Hepatocyte (in vitro differentiated cells): Measurements from ENCODE around the gene CYLD. TPM values are rescaled to one million over a fixed set of nuclear protein-coding genes. Genes with fewer than 3 reads are reported as not detected.

Experiments used
- DNase-seq: peaks from one replicate; pipeline ENCODE4 v3.0.0-alpha.2; 2016; ENCODE audit warnings: low spot score
- H2AFZ ChIP-seq: fragments of 200-600 bp; sonication (generic); 2 replicates; pipeline ENCODE4 v1.6.0; 2016; ENCODE audit warnings: antibody characterized with exemption, mild to moderate bottlenecking
- H3K27ac ChIP-seq: fragments of 200-600 bp; sonication (generic); 2 replicates; pipeline ENCODE4 v1.5.1; 2016; ENCODE audit warnings: mild to moderate bottlenecking
- H3K27me3 ChIP-seq: fragments of 200-600 bp; sonication (generic); 2 replicates; pipeline ENCODE4 v1.6.1; 2016
- H3K36me3 ChIP-seq: fragments of 200-600 bp; sonication (generic); replicated peaks from 2 replicates; pipeline ENCODE4 v1.5.1; 2016; ENCODE audit warnings: low read depth; ENCODE audit not compliant: insufficient read depth
- H3K4me1 ChIP-seq: fragments of 200-600 bp; sonication (generic); 2 replicates; pipeline ENCODE4 v1.5.1; 2016; ENCODE audit warnings: mild to moderate bottlenecking, moderate library complexity; ENCODE audit not compliant: insufficient read depth
- H3K4me2 ChIP-seq: fragments of 200-600 bp; sonication (generic); 2 replicates; pipeline ENCODE4 v1.6.0; 2016
- H3K4me3 ChIP-seq: fragments of 200-600 bp; sonication (generic); 2 replicates; pipeline ENCODE4 v1.5.1; 2016; ENCODE audit warnings: mild to moderate bottlenecking
- H3K79me2 ChIP-seq: fragments of 200-600 bp; sonication (generic); 2 replicates; pipeline ENCODE4 v1.6.0; 2017; ENCODE audit warnings: mild to moderate bottlenecking
- H3K9me2 ChIP-seq: fragments of 200-600 bp; sonication (generic); replicated peaks from 2 replicates; pipeline ENCODE4 v1.6.0; 2017; ENCODE audit warnings: mild to moderate bottlenecking; ENCODE audit not compliant: insufficient read depth
- H3K9me3 ChIP-seq: fragments of 200-600 bp; sonication (generic); 2 replicates; pipeline ENCODE4 v1.5.1; 2016; ENCODE audit warnings: low read depth, mild to moderate bottlenecking
- H4K20me1 ChIP-seq: fragments of 200-600 bp; sonication (generic); 2 replicates; pipeline ENCODE4 v1.6.0; 2016; ENCODE audit warnings: mild to moderate bottlenecking; ENCODE audit not compliant: insufficient read depth, poor library complexity, severe bottlenecking
- EZH2 ChIP-seq: fragments of 200-600 bp; sonication (generic); IDR thresholded peaks from 2 replicates; pipeline ENCODE4 v1.6.1; 2016; ENCODE audit warnings: antibody characterized with exemption, mild to moderate bottlenecking, borderline replicate concordance
- EZH2phosphoT487 ChIP-seq: fragments of 200-600 bp; sonication (generic); IDR thresholded peaks from one replicate; pipeline ENCODE4 v1.6.1; 2018; ENCODE audit warnings: antibody characterized with exemption, mild to moderate bottlenecking, low read depth, moderate library complexity; ENCODE audit not compliant: unreplicated experiment, severe bottlenecking
- WGBS: methylation state at CpG from one replicate; pipeline ENCODE4 v1.1.6; 2016; ENCODE audit warnings: low lambda C conversion rate; ENCODE audit errors: missing lambda C conversion rate; 5-methylcytosine and 5-hydroxymethylcytosine counted together
- polyA plus RNA-seq: library from polyadenylated mRNA; unstranded; fragments of >200 nt; fragmentation: Nextera tagmentation; extraction: Ambion mirVana; gene quantifications from 2 replicates; pipeline ENCODE4 v1.2.1, GENCODE V29; 2016
- total RNA-seq: library from RNA; depleted of rRNA; stranded (reverse); fragments of >200 nt; gene quantifications from 2 replicates; pipeline ENCODE4 v1.2.3, GENCODE V29; 2014
- TF ChIP-seq, protein P1 (sequence below): fragments of 200-600 bp; sonication (generic); IDR thresholded peaks from 2 replicates; pipeline ENCODE4 v1.5.1; 2016; ENCODE audit warnings: antibody characterized with exemption, mild to moderate bottlenecking; ENCODE audit not compliant: poor library complexity

CYLD gene
- total and polyA plus RNA-seq, 2 experiments from 2014 or later, result 9.9 to 17.8 TPM

DNA sequence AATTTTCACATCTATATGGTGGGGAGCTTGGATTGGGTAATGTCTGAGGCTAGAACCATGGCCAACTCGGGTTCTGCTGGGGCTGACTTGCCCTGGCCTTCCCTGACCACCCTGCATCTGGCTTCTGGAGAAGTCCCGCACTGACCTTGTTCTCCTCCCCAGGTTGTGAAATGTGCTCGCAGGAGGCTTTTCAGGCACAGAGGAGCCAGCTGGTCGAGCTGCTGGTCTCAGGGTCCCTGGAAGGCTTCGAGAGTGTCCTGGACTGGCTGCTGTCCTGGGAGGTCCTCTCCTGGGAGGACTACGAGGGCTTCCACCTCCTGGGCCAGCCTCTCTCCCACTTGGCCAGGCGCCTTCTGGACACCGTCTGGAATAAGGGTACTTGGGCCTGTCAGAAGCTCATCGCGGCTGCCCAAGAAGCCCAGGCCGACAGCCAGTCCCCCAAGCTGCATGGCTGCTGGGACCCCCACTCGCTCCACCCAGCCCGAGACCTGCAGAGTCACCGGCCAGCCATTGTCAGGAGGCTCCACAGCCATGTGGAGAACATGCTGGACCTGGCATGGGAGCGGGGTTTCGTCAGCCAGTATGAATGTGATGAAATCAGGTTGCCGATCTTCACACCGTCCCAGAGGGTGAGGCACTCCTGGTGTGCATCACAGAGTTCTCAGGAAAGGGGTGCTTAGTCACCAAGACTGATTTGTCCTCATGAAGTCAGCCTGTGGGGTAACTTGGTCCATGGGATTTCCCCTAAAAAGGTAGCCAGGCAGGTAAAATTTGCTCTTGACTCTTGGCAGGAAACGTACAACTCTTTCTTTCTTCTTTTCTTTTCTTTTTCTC lies 42.3 kb upstream of the CYLD start:
- H3K9me3 ChIP-seq, result no peaks in the 10 kb centered on the region
- no peak for DNase-seq
- H3K4me2 ChIP-seq, result no peak overlapping the region
- H3K4me1 ChIP-seq, result no peaks in the 10 kb centered on the region
- H3K27ac ChIP-seq, result no peak overlapping the region
- no peaks in the 10 kb centered on the region for H3K27me3 ChIP-seq
- no peak overlapping the region for H2AFZ ChIP-seq
- no peaks in the 10 kb centered on the region for H3K9me2 ChIP-seq
- 85% methylated on average over 19 of the region's 19 CpGs for WGBS
- no peaks in the 10 kb centered on the region for H3K36me3 ChIP-seq
- TF ChIP-seq EZH2, result no peak
- TF ChIP-seq, protein P1, sequence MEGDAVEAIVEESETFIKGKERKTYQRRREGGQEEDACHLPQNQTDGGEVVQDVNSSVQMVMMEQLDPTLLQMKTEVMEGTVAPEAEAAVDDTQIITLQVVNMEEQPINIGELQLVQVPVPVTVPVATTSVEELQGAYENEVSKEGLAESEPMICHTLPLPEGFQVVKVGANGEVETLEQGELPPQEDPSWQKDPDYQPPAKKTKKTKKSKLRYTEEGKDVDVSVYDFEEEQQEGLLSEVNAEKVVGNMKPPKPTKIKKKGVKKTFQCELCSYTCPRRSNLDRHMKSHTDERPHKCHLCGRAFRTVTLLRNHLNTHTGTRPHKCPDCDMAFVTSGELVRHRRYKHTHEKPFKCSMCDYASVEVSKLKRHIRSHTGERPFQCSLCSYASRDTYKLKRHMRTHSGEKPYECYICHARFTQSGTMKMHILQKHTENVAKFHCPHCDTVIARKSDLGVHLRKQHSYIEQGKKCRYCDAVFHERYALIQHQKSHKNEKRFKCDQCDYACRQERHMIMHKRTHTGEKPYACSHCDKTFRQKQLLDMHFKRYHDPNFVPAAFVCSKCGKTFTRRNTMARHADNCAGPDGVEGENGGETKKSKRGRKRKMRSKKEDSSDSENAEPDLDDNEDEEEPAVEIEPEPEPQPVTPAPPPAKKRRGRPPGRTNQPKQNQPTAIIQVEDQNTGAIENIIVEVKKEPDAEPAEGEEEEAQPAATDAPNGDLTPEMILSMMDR, result no peak
- no peak for TF ChIP-seq EZH2phosphoT487
- H4K20me1 ChIP-seq, result no peaks in the 10 kb centered on the region
- H3K4me3 ChIP-seq, result no peak overlapping the region
- no peaks in the 10 kb centered on the region for H3K79me2 ChIP-seq

- DNase-seq, result no peak
- H4K20me1 ChIP-seq, result no peaks in the 10 kb centered on the region
- H3K27ac ChIP-seq, result no peak overlapping the region
- H3K36me3 ChIP-seq, result no peaks in the 10 kb centered on the region
- H3K4me2 ChIP-seq, result no peak overlapping the region
- H3K4me3 ChIP-seq, result no peak overlapping the region
- TF ChIP-seq EZH2phosphoT487 (no peak), EZH2 (no peak)
- TF ChIP-seq, protein P1, result no peak
- no peaks in the 10 kb centered on the region for H3K79me2 ChIP-seq
- H3K9me3 ChIP-seq, result no peaks in the 10 kb centered on the region
- no peaks in the 10 kb centered on the region for H3K4me1 ChIP-seq
- H3K27me3 ChIP-seq, result no peaks in the 10 kb centered on the region
- no peak overlapping the region for H2AFZ ChIP-seq
- no peaks in the 10 kb centered on the region for H3K9me2 ChIP-seq
- 93% methylated on average over 3 of the region's 3 CpGs for WGBS
These were observed 39.2 kb upstream of the CYLD start for GRCh38 chr16:50702725-50703124.

DNA sequence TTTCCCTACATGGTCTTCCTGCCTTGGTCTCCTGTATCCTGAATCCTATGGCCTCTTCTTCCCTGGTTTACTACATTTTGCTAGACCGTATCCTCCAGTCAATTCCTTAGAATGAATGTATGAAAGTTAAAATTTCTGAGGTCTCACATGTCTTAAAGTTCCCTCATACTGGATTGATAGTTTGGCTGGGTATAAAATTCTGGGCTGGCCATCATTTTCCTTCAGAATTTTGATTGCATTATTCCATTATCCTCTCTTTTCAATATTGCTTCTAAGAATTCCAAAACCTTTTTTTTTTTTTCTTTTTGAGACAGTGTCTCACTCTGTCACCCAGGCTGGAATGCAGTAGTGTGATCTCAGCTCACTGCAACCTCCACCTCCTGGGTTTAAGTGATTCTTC lies 37.6 kb upstream of the CYLD start:
- H3K4me2 ChIP-seq, result no peak overlapping the region
- H3K4me1 ChIP-seq, result no peaks in the 10 kb centered on the region
- H3K27me3 ChIP-seq, result no peaks in the 10 kb centered on the region
- H3K4me3 ChIP-seq, result no peak overlapping the region
- no peaks in the 10 kb centered on the region for H3K79me2 ChIP-seq
- no peak overlapping the region for H3K27ac ChIP-seq
- no peaks in the 10 kb centered on the region for H3K36me3 ChIP-seq
- H4K20me1 ChIP-seq, result no peaks in the 10 kb centered on the region
- no peaks in the 10 kb centered on the region for H3K9me3 ChIP-seq
- H3K9me2 ChIP-seq, result no peaks in the 10 kb centered on the region
- WGBS, result 86% methylated on average over 1 of the region's 1 CpG
- DNase-seq, result no peak
- TF ChIP-seq, protein P1, result no peak
- no peak for TF ChIP-seq EZH2phosphoT487
- TF ChIP-seq EZH2, result no peak
- H2AFZ ChIP-seq, result no peak overlapping the region
